ENCODE data around the gene TDRKH. TPM values are rescaled to one million over a fixed set of nuclear protein-coding genes. Genes with fewer than 3 reads are reported as not detected.

TDRKH gene
- total RNA-seq, 1 donor from 2014 or later: 12.3 TPM

DNA sequence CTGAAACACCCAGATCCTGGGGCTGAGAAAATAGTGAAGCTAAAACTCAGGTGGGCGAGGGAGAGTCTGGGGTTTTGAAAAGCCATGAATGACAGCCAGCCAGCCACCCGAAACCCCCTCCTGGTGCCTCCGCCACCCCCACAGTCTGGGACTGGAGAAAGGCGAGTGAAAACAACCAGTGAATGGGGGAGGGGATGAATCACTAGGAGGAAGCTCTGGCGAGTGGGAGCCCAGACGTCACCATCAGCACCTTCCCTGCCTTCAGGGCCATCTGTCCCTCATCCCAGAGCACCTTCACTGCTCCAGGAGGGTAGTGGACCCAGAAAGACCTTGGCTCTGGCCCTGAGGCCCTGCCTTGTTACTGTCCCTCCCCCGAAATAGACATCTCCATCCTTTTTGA is 32.1 kb upstream of the TDRKH start:
- no peak for ATAC-seq
- intact Hi-C loops (cut with DNase I): no loop called here

DNA sequence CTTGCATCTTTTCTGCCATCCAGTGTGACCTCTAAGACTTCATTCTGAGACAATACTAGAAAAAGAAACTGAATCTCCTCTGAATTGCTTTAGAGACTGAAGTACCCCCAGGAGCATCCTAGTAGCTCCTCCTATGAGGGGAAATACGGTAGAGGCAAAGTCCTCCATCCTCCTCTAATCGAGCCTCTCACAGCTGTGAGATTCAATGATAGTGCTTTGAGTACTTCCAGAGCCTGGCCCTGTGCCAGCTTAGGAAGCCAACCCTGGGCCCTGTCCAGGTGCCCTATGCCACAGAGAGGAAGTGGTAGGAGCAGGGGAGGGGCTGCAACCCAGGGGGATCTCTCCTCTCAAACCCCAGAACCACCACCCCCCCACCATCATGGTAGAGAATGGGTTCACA is 30.6 kb upstream of the TDRKH start:
- intact Hi-C loops (cut with DNase I): no loop called here

More for the DNA sequence above, 32.1 kb upstream of the TDRKH start:
- no peaks in the 10 kb centered on the region for H3K36me3 ChIP-seq
- H3K27me3 ChIP-seq (ENCODE audit: low read depth): no peaks in the 10 kb centered on the region
- DNase-seq: no peak
- TF ChIP-seq, protein P1, sequence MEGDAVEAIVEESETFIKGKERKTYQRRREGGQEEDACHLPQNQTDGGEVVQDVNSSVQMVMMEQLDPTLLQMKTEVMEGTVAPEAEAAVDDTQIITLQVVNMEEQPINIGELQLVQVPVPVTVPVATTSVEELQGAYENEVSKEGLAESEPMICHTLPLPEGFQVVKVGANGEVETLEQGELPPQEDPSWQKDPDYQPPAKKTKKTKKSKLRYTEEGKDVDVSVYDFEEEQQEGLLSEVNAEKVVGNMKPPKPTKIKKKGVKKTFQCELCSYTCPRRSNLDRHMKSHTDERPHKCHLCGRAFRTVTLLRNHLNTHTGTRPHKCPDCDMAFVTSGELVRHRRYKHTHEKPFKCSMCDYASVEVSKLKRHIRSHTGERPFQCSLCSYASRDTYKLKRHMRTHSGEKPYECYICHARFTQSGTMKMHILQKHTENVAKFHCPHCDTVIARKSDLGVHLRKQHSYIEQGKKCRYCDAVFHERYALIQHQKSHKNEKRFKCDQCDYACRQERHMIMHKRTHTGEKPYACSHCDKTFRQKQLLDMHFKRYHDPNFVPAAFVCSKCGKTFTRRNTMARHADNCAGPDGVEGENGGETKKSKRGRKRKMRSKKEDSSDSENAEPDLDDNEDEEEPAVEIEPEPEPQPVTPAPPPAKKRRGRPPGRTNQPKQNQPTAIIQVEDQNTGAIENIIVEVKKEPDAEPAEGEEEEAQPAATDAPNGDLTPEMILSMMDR (IDR thresholded peaks at IDR 0.05): no peak
- no peaks in the 10 kb centered on the region for H3K9me3 ChIP-seq
- peaks cover 8% of the 10 kb centered on the region for H3K4me1 ChIP-seq
- H3K27ac ChIP-seq: no peak overlapping the region
- no peak overlapping the region for H3K4me3 ChIP-seq

DNA sequence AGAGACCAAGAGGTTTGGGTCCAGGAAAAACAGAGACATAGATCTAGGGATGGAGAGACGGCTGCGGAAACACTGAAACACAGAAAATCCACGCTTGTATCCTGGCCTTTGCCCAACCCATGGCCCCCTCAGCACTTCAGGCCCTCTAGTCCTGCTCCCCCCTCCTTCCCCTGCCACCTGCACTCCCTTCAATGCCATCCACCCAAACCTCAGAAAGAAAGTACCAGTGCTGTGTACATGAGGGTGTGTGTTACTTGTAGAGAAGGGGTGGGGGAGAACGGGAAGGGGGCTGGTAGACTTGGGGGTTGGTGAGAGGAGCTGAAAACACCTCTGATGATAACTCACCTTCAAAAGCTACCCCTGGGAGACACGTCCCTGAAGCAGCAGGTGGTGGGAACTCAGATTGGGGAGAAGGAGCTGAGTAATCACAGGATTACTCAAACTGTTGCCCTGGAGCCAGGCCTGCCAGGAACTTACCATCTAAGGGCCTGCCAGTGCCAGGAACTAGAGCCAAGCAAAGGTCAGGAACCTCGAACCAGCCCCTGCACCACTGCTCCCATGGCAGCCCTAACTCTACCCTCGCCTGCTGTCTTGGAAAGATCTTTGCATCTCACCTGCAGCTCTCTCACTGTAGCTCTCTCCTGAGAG is 29.8 kb upstream of the TDRKH start:
- Histone ChIP-seq H3K36me3 (peaks cover 12% of the 10 kb centered on the region), H3K4me1 (peaks cover 8% of the 10 kb centered on the region), H3K4me3 (no peak overlapping the region), H3K9me3 (no peaks in the 10 kb centered on the region), H3K27ac (no peak overlapping the region), H3K27me3 (ENCODE audit: low read depth) (no peaks in the 10 kb centered on the region)
- ATAC-seq (peak in 1 of 2 donors; percentile 24), DNase-seq (no peak)
- TF ChIP-seq, protein P1 (IDR thresholded peaks at IDR 0.05): no peak
- intact Hi-C loops (cut with DNase I): no loop called here

More for the DNA sequence above, 30.6 kb upstream of the TDRKH start:
- H3K36me3 ChIP-seq: peaks cover 8% of the 10 kb centered on the region
- peaks cover 8% of the 10 kb centered on the region for H3K4me1 ChIP-seq
- no peaks in the 10 kb centered on the region for H3K27me3 ChIP-seq (ENCODE audit: low read depth)
- TF ChIP-seq, protein P1 (IDR thresholded peaks at IDR 0.05): no peak
- H3K4me3 ChIP-seq: no peak overlapping the region
- no peak overlapping the region for H3K27ac ChIP-seq
- ATAC-seq (peak in 1 of 2 donors; percentile 18), DNase-seq (no peak)
- no peaks in the 10 kb centered on the region for H3K9me3 ChIP-seq

DNA sequence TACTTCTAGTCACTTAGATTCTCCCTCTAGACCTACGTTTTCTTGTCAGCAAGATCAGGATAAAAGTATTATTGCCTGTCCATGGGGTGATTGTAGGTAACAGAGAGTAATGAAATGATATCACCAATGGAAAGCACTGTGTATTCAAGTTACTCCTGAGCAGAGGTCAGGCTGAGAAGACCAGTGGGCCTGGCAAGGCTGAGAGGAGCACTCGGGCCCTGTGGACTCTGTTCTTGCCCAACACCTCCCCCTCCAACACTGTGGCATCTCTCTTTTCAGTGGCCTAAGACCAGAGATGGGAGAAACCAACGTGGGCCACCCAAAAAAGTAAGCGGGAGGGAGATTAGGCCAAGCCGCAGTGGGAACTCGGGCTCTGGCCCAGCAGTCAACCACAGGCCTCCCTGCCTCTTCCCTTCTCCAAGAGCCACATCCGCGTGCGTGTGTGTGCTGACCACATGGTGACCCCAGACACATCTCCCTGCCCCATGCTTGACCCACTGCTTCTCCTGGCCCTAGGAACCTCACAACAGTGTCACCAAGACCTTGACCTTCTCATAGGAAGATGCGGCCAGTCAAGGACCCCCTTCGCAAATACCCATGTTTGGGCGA is 29.0 kb upstream of the TDRKH start:
- intact Hi-C loops (cut with DNase I): no loop called here
- Histone ChIP-seq H3K27me3 (ENCODE audit: low read depth) (no peaks in the 10 kb centered on the region), H3K4me3 (no peak overlapping the region), H3K4me1 (peaks cover 8% of the 10 kb centered on the region), H3K9me3 (no peaks in the 10 kb centered on the region), H3K27ac (no peak overlapping the region), H3K36me3 (peaks cover 13% of the 10 kb centered on the region)
- DNase-seq: no peak
- TF ChIP-seq, protein P1 (IDR thresholded peaks at IDR 0.05): no peak
- no peak for ATAC-seq

GRCh38 chr1:151817353-151817730 is 27.0 kb upstream of the TDRKH start:
- intact Hi-C loops (cut with DNase I): no loop called here
- ATAC-seq: no peak
- Histone ChIP-seq H3K4me1 (peaks cover 8% of the 10 kb centered on the region), H3K9me3 (no peaks in the 10 kb centered on the region), H3K36me3 (peaks cover 13% of the 10 kb centered on the region), H3K4me3 (no peak overlapping the region), H3K27me3 (ENCODE audit: low read depth) (no peaks in the 10 kb centered on the region), H3K27ac (no peak overlapping the region)
- TF ChIP-seq, protein P1 (IDR thresholded peaks at IDR 0.05): no peak
- no peak for DNase-seq

All from lower lobe of right lung (tissue), 2 donors.